NCI-H2107 treated with DMSO at 0.1 percent for 48 hours (cell line): Measurements from ENCODE around the gene FAM221A.
"Not testable (repeated sequence)": the region's sequence is repeated elsewhere in the genome, so short reads cannot be mapped to it uniquely, and the experiment has no call there.

Experiments
- DNase-seq: peaks from one replicate; lab custom pipeline; 2025; ENCODE audit not compliant: unreplicated experiment; lab: John Stamatoyannopoulos, UW

The FAM221A gene

DNA sequence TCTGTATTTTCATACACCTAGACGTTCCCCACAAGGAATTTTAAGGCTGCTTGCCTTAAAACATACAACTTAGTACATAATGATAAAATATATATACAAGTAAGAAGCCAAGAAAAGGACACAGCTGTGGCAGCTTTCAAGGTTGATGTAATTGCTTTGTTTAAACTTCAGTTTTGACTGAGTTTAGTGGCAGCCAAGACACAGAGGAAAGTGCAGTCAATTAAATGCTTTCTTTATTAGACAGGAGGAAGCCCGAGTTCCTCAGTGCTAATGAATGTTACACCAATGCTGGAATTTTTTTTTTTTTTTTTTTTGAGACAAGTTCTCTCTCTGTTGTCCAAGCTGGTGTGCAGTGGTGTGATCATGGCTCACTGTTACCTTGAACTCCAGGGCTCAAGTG is 18.8 kb downstream of the FAM221A start:
- DNase-seq: no peak

DNA sequence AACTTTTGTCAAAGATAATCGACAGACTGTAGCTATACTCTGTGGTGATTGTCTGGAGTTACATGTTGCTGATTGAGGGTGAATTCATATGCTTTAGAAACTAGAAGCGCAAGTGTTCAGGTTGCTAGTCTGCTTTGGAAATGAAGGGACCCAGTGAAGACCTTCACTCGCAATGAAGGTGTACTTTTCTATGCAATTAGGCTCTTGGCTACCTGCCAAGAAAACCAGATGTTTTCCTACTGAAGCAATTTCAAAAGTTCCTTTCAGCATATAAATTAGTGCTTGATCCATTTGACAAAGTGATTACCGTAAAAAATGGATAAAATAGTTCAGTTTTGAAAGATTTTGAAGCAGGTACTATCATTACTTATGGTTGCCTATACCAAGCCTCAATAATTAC is 20.0 kb downstream of the FAM221A start:
- no peak for DNase-seq

GRCh38 chr7:23709081-23709750 is 29.2 kb downstream of the FAM221A start:
- no peak for DNase-seq

GRCh38 chr7:23710000-23710399 is 30.0 kb downstream of the FAM221A start, which contains the start of gene STK31:
TSS of gene STK31 (plus strand) at chr7:23710219. CDS start at chr7:23710286, 67 bp downstream.
- no peak for DNase-seq

- peak; percentile 36 for DNase-seq
Observed at GRCh38 chr7:23712368-23713284, 32.6 kb downstream of the FAM221A start.

GRCh38 chr7:23713285-23714149 is 33.5 kb downstream of the FAM221A start:
- DNase-seq: no peak

DNA sequence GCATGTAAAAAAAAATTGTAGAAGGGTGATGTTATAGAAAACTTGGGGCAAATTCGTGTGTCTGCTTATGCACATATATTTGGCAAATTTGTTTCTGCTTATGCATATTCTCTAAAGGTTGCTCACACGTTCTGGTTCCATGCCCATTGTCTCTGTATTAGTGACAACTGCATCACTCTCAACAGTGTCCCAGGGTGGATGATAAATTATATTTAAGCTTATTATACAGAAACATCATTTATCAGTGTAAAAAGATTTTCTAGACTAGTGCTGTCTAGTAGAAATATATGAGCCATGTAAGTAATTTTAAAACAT is 34.1 kb downstream of the FAM221A start:
- no peak for DNase-seq

DNA sequence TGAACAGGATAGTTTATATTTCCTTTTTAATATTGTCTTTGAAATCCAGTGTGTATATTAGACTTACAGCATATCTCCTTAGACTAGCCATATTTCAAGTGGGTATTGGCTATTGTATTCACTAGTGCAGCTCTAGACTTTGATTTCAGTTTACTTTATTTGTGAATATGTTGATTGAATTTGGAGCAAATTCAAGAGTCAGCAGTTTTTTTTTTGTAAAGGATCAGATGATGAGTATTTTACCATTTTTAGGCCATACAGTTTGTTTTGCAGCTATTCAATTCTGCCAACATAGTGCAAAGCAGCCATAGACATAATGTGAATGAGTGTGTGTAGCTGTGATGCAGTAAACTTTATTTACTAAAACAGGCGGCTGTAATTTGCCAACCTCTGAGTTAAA is 34.6 kb downstream of the FAM221A start:
- DNase-seq: no peak

- DNase-seq: no peak
Observed at GRCh38 chr7:23715099-23715498, 35.1 kb downstream of the FAM221A start.

DNA sequence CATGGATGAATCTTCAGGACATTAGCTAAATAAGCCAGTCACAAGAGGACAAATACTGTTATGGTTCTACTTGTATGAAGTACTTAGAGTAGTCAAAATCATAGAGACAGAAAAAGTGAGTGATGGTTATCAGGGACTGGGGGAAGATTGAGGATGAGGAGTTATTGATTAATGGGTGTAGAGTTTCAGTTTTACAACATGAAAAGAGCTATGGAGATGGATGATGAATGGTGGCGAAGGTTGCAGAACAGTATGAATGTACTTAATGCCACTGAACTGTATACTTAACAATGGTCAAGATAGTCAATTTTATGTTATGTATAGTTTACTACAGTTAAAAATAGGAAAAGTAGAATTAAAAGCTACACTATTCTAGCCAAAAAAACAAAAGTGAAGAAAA is 37.8 kb downstream of the FAM221A start:
- DNase-seq: no peak

GRCh38 chr7:23721456-23721855 is 41.5 kb downstream of the FAM221A start:
- no peak for DNase-seq

GRCh38 chr7:23722587-23723216 is 42.7 kb downstream of the FAM221A start:
- DNase-seq: not testable (repeated sequence)

- not testable (repeated sequence) for DNase-seq
Observed at GRCh38 chr7:23724113-23724512, 44.1 kb downstream of the FAM221A start.

DNA sequence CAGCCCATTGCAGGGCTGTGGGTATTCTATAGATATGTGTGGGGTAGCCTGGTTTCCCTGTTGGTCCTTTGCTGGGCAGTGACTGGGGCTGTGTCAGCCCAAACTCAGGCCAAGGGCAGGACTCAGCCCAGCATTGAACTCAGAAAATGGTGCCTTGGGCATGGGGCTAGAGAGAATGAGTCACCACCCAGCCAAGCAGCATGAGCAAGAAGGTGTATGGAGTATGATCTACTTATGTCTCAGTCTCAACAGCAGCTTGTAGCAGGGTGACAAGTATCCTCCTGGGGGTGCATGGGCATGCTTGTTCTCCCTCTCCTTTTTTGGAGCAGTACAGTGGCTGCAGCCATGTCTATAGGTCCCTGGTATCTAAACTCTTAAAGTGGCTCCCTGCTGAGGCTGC is 62.1 kb downstream of the FAM221A start:
- no peak for DNase-seq

DNA sequence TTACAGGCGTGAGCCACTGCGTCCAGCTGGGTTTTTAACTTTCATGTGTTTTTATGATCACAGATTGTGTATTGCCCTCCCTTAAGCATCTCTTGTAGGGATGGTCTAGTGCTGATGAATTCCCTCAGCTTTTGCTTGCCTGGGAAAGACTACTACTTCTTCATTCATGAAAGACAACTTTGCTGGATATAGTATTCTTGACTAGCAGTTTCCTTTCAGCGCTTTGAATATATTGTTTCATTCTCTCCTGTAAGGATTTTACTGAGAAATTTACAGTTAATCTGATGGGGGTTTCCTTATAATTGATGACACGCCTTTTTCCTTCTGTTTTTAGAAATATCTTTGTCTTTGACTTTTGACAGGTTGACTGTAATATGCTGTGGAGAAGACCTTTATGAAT is 63.2 kb downstream of the FAM221A start:
- DNase-seq: no peak

DNA sequence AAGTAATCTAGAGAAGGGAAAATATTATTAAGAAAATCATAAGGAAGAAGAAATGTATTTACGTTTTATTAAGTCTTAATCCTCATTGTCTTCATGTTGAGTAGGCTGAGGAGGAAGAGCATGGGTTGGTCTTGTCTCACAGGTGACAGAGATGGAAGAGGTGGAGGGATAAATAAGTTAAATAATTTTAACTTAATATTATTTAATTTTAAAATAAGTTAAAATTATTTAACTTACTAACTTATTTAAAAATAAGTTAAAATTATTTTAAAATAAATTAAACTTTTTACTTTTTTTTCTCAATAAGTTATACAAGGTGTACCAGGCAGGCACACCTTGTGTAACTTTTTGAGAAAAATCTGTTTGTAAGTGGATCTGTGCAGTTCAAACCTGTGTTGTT is 66.6 kb downstream of the FAM221A start:
- DNase-seq: no peak

GRCh38 chr7:23751852-23752251 is 71.9 kb downstream of the FAM221A start:
- DNase-seq: no peak
